Type B pancreatic cell (in vitro differentiated cells): ENCODE measurements around the gene CAMK2A. TPM values are rescaled to one million over a fixed set of nuclear protein-coding genes. Genes with fewer than 3 reads are reported as not detected.

Experiments
- DNase-seq: peaks from one replicate; pipeline ENCODE4 v3.0.0; 2021; ENCODE audit warnings: mixed read lengths; ENCODE audit not compliant: unreplicated experiment; ENCODE audit errors: extremely low spot score
- H3K27ac Mint-ChIP-seq: 2 replicates; pipeline ENCODE4 v1.8.0; 2021; ENCODE audit warnings: mild to moderate bottlenecking, mixed read lengths
- H3K27me3 Mint-ChIP-seq: 2 replicates; pipeline ENCODE4 v1.8.0; 2021; ENCODE audit warnings: mixed read lengths
- H3K36me3 Mint-ChIP-seq: 2 replicates; pipeline ENCODE4 v1.8.0; 2021; ENCODE audit warnings: mixed read lengths
- H3K4me1 Mint-ChIP-seq: one replicate; pipeline ENCODE4 v1.8.0; 2021; ENCODE audit warnings: mixed read lengths; ENCODE audit not compliant: unreplicated experiment
- H3K4me3 Mint-ChIP-seq: 2 replicates; pipeline ENCODE4 v1.8.0; 2021; ENCODE audit warnings: mild to moderate bottlenecking, mixed read lengths
- H3K9me3 Mint-ChIP-seq: 2 replicates; pipeline ENCODE4 v1.8.0; 2021; ENCODE audit warnings: mixed read lengths
- total RNA-seq: library from RNA; stranded (reverse); gene quantifications from 2 replicates; pipeline ENCODE4 v1.2.1, GENCODE V29; 2021; ENCODE audit warnings: low replicate concordance
- TF ChIP-seq, protein P1 (sequence below): fragments of 200-600 bp; sonication (generic); conservative IDR thresholded peaks from 2 replicates; pipeline ENCODE4 v1.5.0; 2021; ENCODE audit warnings: antibody characterized with exemption, mild to moderate bottlenecking

Gene CAMK2A
- total RNA-seq, 1 donor from 2014 or later: 3.7 TPM

DNA sequence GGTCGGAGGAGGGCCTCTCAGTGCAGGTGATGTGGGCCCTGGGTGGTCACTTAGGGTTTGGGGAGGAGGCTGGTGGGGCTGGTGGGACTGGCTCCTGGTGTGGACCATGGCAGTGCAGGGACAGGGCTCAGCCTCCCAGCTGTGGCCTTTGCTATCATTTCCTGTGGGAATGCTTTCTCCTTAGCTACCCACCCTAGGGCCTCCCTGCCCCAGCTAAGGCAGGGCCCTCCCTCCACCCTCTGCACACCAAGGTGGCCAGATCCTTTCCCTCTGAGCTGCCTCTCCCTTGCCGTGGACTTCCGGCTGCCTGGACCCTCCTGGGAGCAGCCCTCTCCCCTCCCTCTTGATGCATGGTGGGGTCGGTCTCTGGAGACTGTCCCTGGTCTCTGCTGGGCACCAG lies 35.9 kb upstream of the CAMK2A start:
- H3K27ac Mint-ChIP-seq: peak overlapping the region; percentile 34
- TF ChIP-seq, protein P1, sequence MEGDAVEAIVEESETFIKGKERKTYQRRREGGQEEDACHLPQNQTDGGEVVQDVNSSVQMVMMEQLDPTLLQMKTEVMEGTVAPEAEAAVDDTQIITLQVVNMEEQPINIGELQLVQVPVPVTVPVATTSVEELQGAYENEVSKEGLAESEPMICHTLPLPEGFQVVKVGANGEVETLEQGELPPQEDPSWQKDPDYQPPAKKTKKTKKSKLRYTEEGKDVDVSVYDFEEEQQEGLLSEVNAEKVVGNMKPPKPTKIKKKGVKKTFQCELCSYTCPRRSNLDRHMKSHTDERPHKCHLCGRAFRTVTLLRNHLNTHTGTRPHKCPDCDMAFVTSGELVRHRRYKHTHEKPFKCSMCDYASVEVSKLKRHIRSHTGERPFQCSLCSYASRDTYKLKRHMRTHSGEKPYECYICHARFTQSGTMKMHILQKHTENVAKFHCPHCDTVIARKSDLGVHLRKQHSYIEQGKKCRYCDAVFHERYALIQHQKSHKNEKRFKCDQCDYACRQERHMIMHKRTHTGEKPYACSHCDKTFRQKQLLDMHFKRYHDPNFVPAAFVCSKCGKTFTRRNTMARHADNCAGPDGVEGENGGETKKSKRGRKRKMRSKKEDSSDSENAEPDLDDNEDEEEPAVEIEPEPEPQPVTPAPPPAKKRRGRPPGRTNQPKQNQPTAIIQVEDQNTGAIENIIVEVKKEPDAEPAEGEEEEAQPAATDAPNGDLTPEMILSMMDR: no peak
- no peaks in the 10 kb centered on the region for H3K9me3 Mint-ChIP-seq
- peaks cover 6% of the 10 kb centered on the region for H3K27me3 Mint-ChIP-seq
- H3K4me1 Mint-ChIP-seq: peaks cover 51% of the 10 kb centered on the region
- H3K36me3 Mint-ChIP-seq: no peaks in the 10 kb centered on the region
- DNase-seq: no peak
- no peak overlapping the region for H3K4me3 Mint-ChIP-seq

DNA sequence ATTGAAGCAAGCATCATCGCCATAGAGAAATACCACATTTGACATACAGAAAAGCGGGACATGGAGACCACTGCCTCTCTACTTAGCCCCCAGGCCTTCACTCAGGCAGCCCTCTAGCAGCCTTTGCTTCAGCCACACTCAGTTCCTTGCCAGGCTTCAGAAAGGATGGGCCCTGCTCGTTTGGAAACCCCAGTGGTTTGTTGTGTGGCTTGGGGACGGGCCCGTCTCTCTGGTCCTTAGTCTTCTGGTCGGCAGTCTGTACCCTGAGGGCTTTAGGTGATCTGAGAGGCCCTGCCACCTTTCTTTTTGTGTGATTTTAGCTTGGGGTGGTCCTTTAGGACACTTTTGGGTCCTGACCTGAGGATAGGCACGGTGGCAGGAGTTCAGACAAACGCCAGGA lies 34.2 kb upstream of the CAMK2A start:
- no peak for DNase-seq
- H3K36me3 Mint-ChIP-seq: no peaks in the 10 kb centered on the region
- no peaks in the 10 kb centered on the region for H3K9me3 Mint-ChIP-seq
- peak overlapping the region; percentile 16 for H3K27ac Mint-ChIP-seq
- peaks cover 49% of the 10 kb centered on the region for H3K4me1 Mint-ChIP-seq
- no peaks in the 10 kb centered on the region for H3K27me3 Mint-ChIP-seq
- no peak overlapping the region for H3K4me3 Mint-ChIP-seq
- TF ChIP-seq, protein P1: no peak

DNA sequence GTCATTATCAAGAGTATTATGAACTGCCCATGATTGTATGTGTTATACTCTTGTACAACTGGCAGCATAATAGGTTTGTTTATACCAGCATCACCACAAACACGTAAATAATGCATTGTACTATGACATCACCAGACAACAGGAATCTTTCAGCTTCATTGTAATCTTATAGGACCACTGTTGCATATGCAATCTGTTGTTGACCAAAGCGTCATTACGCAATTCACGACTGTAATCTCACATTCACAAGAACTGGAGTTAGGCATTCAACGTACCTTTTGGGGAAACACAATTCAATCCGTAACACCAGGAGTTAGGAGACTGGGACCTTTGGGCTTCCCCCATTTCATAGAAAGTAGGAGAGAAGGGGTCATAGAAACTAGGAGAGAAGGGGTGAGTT lies 33.5 kb upstream of the CAMK2A start:
- TF ChIP-seq, protein P1: no peak
- no peak for DNase-seq
- Mint-ChIP-seq H3K36me3 (no peaks in the 10 kb centered on the region), H3K9me3 (no peaks in the 10 kb centered on the region), H3K27me3 (no peaks in the 10 kb centered on the region), H3K4me1 (peaks cover 55% of the 10 kb centered on the region), H3K4me3 (no peak overlapping the region), H3K27ac (peak overlapping the region; percentile 16)

DNA sequence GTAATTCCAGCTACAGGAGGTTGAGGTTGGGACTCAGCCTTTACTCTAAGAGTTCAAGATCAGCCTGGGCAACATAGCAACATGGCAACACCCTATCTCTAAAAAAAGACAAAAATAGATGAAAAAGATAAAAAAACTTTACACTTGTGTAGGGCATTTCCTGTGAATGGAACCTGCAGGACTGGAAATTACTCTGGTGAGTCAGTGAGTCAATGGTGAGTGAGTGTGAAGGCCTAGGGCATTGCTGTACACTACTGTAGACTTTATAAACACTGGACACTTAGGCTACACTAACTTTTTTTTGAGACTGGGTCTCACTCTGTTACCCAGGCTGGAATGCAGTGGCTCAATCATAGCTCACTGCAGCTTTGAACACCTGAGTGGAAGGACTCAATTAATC lies 32.6 kb upstream of the CAMK2A start:
- DNase-seq: no peak
- Mint-ChIP-seq H3K27me3 (no peaks in the 10 kb centered on the region), H3K4me1 (peaks cover 58% of the 10 kb centered on the region), H3K36me3 (no peaks in the 10 kb centered on the region), H3K27ac (peak overlapping the region; percentile 49), H3K9me3 (no peaks in the 10 kb centered on the region), H3K4me3 (no peak overlapping the region)
- TF ChIP-seq, protein P1: no peak

DNA sequence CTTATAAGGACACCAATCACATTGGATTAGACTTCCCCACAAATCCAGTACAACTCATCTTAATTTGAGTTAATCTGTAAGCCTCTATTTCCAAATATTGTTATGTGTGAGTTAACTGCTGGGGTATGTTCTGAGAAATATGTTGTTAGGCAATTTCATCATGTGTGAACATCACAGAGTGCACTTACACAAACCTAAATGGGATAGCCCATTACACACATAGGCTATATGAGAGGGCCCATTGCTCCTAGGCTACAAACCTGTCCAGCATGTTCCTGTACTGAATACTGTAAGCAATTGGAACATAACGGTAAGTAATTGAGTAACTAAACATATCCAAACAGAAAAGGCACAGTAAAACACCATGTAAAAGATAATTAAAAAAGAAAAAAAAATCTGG lies 32.2 kb upstream of the CAMK2A start:
- TF ChIP-seq, protein P1: no peak
- H3K36me3 Mint-ChIP-seq: no peaks in the 10 kb centered on the region
- H3K4me1 Mint-ChIP-seq: peaks cover 60% of the 10 kb centered on the region
- peak overlapping the region; percentile 49 for H3K27ac Mint-ChIP-seq
- H3K9me3 Mint-ChIP-seq: no peaks in the 10 kb centered on the region
- peak overlapping the region; percentile 18 for H3K4me3 Mint-ChIP-seq
- H3K27me3 Mint-ChIP-seq: no peaks in the 10 kb centered on the region
- DNase-seq: no peak

DNA sequence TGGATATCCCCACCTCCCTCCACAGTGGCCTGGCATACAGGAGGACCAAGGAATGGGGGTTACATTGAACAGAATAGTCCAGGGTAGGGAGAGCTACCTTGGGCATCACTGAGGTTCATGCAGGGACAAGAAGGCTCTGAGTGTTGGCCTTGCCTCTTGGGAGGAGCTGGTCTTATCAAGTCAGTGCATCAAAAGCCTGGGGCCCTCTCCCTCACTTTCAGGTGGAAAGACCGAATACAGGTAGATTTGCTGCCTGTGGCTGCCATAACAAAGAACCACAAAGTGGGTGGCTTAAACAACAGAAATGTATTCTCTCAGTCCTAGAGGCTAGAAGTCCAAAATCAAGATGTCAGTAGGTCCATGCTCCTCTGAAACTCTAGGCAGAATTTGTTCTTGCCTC lies 31.6 kb upstream of the CAMK2A start:
- TF ChIP-seq, protein P1: no peak
- no peaks in the 10 kb centered on the region for H3K9me3 Mint-ChIP-seq
- no peaks in the 10 kb centered on the region for H3K27me3 Mint-ChIP-seq
- H3K36me3 Mint-ChIP-seq: no peaks in the 10 kb centered on the region
- H3K4me3 Mint-ChIP-seq: no peak overlapping the region
- peak overlapping the region; percentile 29 for H3K27ac Mint-ChIP-seq
- no peak for DNase-seq
- peaks cover 55% of the 10 kb centered on the region for H3K4me1 Mint-ChIP-seq
